HUES6 (cell line): ENCODE measurements around the gene NTRK2.

Experiments used
- H3K27ac ChIP-seq: 2 replicates; pipeline ENCODE4 v1.7.0; 2013; ENCODE audit warnings: low read depth, mild to moderate bottlenecking, low read length, inconsistent platforms
- H3K27me3 ChIP-seq: 2 replicates; pipeline ENCODE4 v1.6.1; 2013; ENCODE audit warnings: low read length; ENCODE audit not compliant: control insufficient read depth, insufficient read depth
- H3K36me3 ChIP-seq: 2 replicates; pipeline ENCODE4 v1.6.1; 2013; ENCODE audit warnings: low read length; ENCODE audit not compliant: control insufficient read depth, insufficient read depth
- H3K4me1 ChIP-seq: 2 replicates; pipeline ENCODE4 v1.6.1; 2013; ENCODE audit warnings: low read length; ENCODE audit not compliant: control insufficient read depth, insufficient read depth
- H3K4me3 ChIP-seq: 2 replicates; pipeline ENCODE4 v1.5.1; 2013; ENCODE audit warnings: low read depth, low read length
- H3K9ac ChIP-seq: one replicate; pipeline ENCODE4 v1.6.1; 2013; ENCODE audit warnings: mild to moderate bottlenecking, low read length
- H3K9me3 ChIP-seq: 2 replicates; pipeline ENCODE4 v1.6.1; 2013; ENCODE audit warnings: low read depth, low read length; ENCODE audit not compliant: control insufficient read depth, insufficient read depth

NTRK2 gene

DNA sequence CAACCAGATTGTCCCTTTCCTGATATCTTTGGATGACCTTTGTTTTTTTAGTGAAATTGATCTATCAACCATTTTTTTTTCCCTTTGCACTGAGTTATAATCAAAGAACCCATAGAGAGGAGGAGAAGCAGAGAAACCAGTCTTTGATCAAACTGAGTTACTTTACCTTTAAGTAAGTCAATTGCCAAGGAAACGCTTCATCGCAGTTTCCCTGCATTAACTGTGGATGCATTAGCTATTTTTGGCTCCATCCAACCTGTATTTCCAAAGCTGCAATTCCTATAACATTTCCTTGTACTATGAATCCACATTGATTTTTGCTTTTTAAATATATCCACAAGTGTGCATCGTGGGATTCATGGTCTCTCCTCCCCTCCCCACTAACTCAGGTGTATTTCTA lies 268.1 kb downstream of the NTRK2 start:
- H3K27ac ChIP-seq, result no peak overlapping the region
- H3K9ac ChIP-seq, result no peak overlapping the region
- no peaks in the 10 kb centered on the region for H3K9me3 ChIP-seq
- H3K27me3 ChIP-seq, result no peaks in the 10 kb centered on the region
- H3K36me3 ChIP-seq, result no peaks in the 10 kb centered on the region
- H3K4me1 ChIP-seq, result peaks cover 16% of the 10 kb centered on the region
- no peak overlapping the region for H3K4me3 ChIP-seq

DNA sequence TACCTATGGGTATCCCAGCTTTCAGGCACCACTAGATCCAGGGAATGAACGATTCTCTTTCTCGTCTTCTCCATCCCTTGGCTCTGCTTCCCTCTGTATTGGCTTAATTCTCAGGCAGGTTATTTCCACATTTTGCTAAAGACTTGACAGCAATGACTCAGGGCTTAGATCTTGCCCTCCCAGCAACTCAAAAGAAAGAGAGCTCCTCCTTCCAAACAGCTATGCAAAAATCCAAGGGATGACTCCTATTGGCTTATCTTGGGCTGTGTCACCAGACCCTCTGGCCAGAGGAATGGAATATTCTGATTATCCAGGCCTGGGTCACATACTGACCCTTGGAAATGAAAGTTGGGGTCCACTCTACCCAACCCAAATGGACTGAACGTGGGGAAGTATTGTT lies 270.2 kb downstream of the NTRK2 start:
- H3K9ac ChIP-seq, result no peak overlapping the region
- H3K4me3 ChIP-seq, result no peak overlapping the region
- no peaks in the 10 kb centered on the region for H3K27me3 ChIP-seq
- H3K36me3 ChIP-seq, result no peaks in the 10 kb centered on the region
- no peaks in the 10 kb centered on the region for H3K9me3 ChIP-seq
- no peak overlapping the region for H3K27ac ChIP-seq
- H3K4me1 ChIP-seq, result peaks cover 4% of the 10 kb centered on the region

DNA sequence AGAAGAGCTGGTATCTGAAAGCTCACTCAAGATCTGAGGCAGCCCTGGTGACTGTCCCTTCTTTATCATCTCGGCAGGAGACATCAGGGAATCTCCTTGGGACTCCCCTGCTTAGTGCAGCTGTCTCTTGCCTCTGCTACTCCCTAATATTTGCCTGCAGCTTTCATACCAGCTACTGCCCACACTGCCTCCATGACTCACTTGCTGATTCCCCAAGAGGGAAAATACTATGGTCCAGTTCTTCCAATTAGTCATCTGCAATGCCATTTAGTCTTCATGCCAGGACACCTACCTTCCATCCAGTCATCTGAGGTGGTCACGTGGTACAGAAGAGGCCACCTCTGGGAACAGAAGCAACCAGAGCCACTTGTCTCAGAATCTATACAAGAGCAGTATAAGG lies 270.8 kb downstream of the NTRK2 start:
- Histone ChIP-seq H3K27me3 (no peaks in the 10 kb centered on the region), H3K4me3 (no peak overlapping the region), H3K36me3 (no peaks in the 10 kb centered on the region), H3K4me1 (peaks cover 4% of the 10 kb centered on the region), H3K9ac (no peak overlapping the region), H3K27ac (no peak overlapping the region), H3K9me3 (no peaks in the 10 kb centered on the region)

DNA sequence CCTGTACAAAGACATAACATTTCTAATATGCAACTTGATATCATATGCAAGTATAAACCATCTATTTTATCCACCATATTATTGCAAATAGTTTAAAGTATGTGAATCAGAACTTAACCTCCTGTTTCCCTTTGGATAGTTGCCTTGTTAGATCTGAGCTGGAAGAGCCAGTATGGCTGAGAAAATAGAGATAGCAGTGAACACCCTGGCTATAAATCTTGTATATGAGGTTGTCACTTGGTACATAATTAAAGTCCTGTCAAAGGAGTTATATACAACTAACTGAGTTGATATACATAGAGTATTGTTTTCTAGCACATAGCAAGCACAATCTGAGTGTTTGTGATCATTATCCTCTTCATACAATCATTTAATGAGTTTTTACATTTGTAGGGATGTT lies 272.3 kb downstream of the NTRK2 start:
- H3K9me3 ChIP-seq, result no peaks in the 10 kb centered on the region
- H3K9ac ChIP-seq, result no peak overlapping the region
- no peak overlapping the region for H3K4me3 ChIP-seq
- no peaks in the 10 kb centered on the region for H3K27me3 ChIP-seq
- H3K36me3 ChIP-seq, result no peaks in the 10 kb centered on the region
- no peak overlapping the region for H3K27ac ChIP-seq
- H3K4me1 ChIP-seq, result peaks cover 4% of the 10 kb centered on the region

DNA sequence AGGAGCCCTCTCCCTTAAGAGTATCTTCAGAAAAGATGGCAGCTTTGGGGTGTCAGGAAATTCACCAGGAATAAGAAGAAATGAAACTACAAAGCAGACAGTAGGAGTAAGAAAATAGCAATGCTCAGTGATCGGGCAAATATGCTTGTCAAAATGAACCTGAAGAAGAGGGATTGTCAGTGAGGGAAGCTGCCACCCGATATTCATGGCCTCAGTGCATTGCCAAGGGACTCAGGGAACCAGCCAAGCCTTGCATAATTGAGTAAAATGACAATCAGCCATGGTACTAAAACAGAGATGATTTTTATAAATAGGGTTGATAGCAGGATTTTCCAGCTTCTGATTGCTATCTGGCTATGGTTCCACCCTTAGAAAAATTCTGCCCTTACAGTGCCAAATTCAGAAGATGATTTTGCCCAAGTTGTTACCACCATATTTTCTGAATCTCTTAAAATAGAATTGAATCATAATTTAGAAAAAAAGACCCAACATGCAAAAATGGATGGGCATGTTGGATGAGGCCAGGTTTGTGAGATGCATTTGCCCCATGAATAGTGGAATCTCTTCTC lies 274.0 kb downstream of the NTRK2 start:
- Histone ChIP-seq H3K9me3 (no peaks in the 10 kb centered on the region), H3K27ac (no peak overlapping the region), H3K4me1 (no peaks in the 10 kb centered on the region), H3K4me3 (no peak overlapping the region), H3K9ac (no peak overlapping the region), H3K27me3 (no peaks in the 10 kb centered on the region), H3K36me3 (no peaks in the 10 kb centered on the region)

DNA sequence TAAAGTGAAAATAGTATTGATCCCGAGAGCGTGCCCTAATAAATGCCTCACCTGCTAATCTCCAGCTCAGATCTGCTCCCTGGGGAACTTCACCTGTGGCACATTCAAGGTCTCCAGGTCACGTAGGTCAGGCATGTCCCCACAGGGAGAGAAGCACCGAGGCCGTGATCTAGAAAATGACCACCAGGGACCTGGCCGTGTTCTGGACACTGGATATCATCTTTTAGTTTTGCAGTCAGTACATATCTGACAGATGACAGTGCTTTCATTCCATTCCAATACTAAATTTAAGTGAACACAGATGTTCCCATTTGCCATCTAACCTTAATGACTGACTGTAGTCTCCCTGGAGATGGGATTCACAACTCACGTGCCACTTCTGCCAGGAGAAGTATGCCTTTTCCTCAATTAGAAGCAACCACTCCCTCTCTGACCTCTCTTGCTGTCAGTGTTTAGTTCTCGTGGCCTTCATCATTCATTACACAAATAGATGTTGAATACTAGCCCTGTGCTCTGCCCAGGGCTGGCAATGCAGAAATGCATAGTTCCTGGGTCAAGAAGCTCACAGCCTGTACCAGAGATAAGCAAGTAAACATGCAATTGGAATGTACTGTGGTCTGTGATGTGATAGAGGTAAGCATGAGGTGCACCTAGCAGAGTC lies 276.5 kb downstream of the NTRK2 start:
- Histone ChIP-seq H3K27ac (no peak overlapping the region), H3K4me1 (no peaks in the 10 kb centered on the region), H3K9me3 (no peaks in the 10 kb centered on the region), H3K36me3 (no peaks in the 10 kb centered on the region), H3K27me3 (no peaks in the 10 kb centered on the region), H3K9ac (no peak overlapping the region), H3K4me3 (no peak overlapping the region)

DNA sequence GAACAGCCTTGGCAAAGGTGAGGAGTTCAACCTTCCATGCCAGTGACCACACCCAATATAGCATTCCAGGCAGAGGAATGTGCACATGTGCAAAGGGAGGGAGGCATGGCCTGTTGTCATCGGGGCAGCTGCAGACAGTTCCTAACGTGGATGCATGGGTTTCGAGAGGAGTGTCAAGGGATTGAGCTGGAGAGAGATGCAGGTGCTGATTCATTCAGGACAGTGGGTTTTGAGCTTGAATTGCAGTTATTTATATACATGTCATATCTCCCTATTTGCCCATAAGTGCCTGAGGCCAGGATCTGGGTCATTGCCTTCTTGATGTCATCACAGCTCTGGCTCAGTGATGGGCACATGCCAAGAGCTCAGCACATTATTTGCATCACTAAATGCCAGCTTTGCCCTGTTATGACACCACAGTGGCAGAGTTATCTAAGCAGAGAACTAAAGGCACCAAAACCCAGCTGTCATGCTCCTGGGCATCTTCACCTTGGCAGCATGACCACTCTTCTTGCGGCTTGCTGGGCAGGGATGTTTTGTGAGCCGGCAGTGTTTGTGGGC lies 278.0 kb downstream of the NTRK2 start:
- H3K4me3 ChIP-seq, result no peak overlapping the region
- no peak overlapping the region for H3K27ac ChIP-seq
- H3K9me3 ChIP-seq, result no peaks in the 10 kb centered on the region
- H3K36me3 ChIP-seq, result no peaks in the 10 kb centered on the region
- H3K27me3 ChIP-seq, result no peaks in the 10 kb centered on the region
- H3K4me1 ChIP-seq, result no peaks in the 10 kb centered on the region
- no peak overlapping the region for H3K9ac ChIP-seq

DNA sequence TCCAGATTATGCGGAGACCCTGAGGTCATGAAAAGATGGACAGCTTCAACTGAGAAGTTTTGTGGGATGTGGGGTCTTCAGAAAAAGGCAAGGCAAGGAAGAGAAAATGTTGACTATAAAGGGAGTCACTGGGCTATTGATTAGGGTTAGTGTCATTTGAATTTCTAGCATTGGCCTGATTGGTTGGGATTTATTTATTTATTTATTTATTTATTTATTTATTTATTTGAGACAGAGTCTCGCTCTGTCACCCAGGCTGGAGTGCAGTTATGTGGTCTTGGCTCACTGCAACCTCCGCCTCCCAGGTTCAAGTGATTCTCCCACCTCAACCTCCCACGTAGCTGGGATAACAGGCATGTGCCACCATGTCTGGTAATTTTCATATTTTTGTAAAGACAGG lies 279.7 kb downstream of the NTRK2 start:
- Histone ChIP-seq H3K4me3 (no peak overlapping the region), H3K4me1 (peaks cover 5% of the 10 kb centered on the region), H3K9me3 (no peaks in the 10 kb centered on the region), H3K27me3 (peaks cover under 1% of the 10 kb centered on the region; the same call in 1 of the 2 replicates), H3K9ac (no peak overlapping the region), H3K36me3 (no peaks in the 10 kb centered on the region), H3K27ac (no peak overlapping the region)

DNA sequence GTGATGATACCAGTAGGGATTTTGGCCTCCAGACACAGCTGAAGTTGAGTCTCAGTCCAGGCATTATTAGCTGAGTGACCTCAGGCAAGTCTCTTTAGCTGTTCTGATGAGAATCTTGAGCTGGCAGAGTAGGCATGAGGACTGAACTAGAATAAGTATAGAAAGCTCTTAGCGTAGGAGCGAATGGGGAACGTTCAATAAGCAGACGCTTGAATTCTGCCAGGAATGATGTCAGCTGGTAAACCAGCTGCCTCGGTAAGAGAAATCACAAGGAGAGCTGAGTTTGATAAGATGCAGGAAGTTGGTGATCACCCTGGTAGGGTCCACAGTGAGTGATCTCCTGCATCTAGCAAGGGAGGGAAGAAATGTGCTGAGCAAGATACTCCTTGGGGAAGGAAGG lies 280.4 kb downstream of the NTRK2 start:
- no peak overlapping the region for H3K27ac ChIP-seq
- H3K4me1 ChIP-seq, result peaks cover 5% of the 10 kb centered on the region
- no peaks in the 10 kb centered on the region for H3K9me3 ChIP-seq
- no peaks in the 10 kb centered on the region for H3K36me3 ChIP-seq
- no peak overlapping the region for H3K4me3 ChIP-seq
- no peak overlapping the region for H3K9ac ChIP-seq
- peaks cover 7% of the 10 kb centered on the region for H3K27me3 ChIP-seq

DNA sequence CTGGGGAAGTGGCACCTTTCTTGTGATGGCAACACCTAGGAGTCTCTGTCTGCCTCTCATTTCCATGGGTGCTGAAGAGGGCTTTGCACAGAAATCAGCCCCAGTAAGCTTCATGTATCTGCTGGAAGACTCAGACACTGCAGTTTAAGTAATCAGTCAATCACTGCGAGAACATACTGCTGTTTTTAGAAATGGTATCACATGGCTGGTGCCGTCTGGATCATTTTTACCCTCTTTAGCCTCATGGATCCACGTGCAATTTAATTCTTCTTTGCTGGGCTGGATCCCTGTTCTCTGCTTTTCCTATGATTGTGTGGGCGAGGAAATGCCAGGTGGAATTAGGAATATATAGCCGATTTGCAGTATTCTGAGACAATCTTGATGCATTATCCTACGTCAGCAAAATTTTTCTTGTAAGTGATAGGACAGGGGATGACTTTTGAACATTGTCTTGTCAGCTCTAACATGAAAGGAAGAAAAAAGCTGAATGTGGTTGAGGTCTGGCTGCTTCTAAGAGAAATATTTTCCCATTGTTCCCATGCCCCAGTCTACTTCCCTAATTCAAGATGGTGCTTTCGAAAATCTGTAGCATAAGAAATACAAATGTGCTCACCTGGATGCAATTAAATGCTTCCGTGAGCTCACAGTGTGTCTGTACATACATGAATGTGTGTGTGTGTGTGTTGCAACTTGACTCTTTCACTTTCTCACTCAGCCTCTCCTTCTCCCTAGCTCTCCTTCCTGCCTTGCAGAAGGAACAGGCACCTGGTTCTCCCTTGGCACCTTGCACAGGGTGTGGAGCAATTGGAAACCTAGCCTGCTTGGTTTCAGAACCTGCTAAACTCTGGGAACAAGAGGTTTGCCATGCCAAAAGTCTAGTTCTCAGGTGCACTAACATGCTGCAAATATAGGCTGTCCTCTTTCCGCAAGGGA lies 281.6 kb downstream of the NTRK2 start:
- no peak overlapping the region for H3K9ac ChIP-seq
- H3K9me3 ChIP-seq, result no peaks in the 10 kb centered on the region
- H3K4me1 ChIP-seq, result peaks cover 5% of the 10 kb centered on the region
- H3K4me3 ChIP-seq, result no peak overlapping the region
- H3K36me3 ChIP-seq, result no peaks in the 10 kb centered on the region
- peaks cover 11% of the 10 kb centered on the region for H3K27me3 ChIP-seq
- H3K27ac ChIP-seq, result no peak overlapping the region
